Esophagus muscularis mucosa (tissue), 4 donors: ENCODE results near the gene POLA2. TPM values are rescaled to one million over a fixed set of nuclear protein-coding genes. Genes with fewer than 3 reads are reported as not detected.
"Not testable (repeated sequence)": the region's sequence is repeated elsewhere in the genome, so short reads cannot be mapped to it uniquely, and the experiment has no call there.

Source experiments
- DNase-seq: peaks from one replicate; pipeline ENCODE4 v3.0.0-alpha.2; 2017; ENCODE audit errors: extremely low spot score
- H3K27ac ChIP-seq, 4 donors: fragments of 200-600 bp; sonication (generic); replicated peaks in 1 of 4; 1 replicate in 3 of 4; 2 replicates in 1 of 4; pipeline ENCODE4 v1.5.1; 2016 to 2019; ENCODE audit warnings: mild to moderate bottlenecking in 1 of 4
- H3K27me3 ChIP-seq, 4 donors: fragments of 200-600 bp; sonication (generic); one replicate each; pipeline versions ENCODE4 v1.5.1 to v1.6.0; 2016 to 2019
- H3K36me3 ChIP-seq, 4 donors: fragments of 200-600 bp; sonication (generic); one replicate each; pipeline ENCODE4 v1.5.1; 2016 to 2019
- H3K4me1 ChIP-seq, 4 donors: fragments of 200-600 bp; sonication (generic); one replicate each; pipeline ENCODE4 v1.5.1; 2016 to 2019
- H3K4me3 ChIP-seq, 4 donors: fragments of 200-600 bp; sonication (generic); 1 replicate in 2 of 4; 2 replicates in 2 of 4; pipeline ENCODE4 v1.5.1; 2016 to 2019; ENCODE audit warnings: mild to moderate bottlenecking in 4 of 4, moderate library complexity in 1 of 4
- H3K9me3 ChIP-seq, 4 donors: fragments of 200-600 bp; sonication (generic); 1 replicate in 3 of 4; 2 replicates in 1 of 4; pipeline ENCODE4 v1.5.1; 2016 to 2019
- EP300 ChIP-seq: sonication (generic); formaldehyde crosslinking; IDR thresholded peaks from one replicate; pipeline ENCODE4 v1.6.1; 2017; ENCODE audit warnings: antibody characterized with exemption
- POLR2A ChIP-seq: fragments of 450-650 bp; IDR thresholded peaks from one replicate; pipeline ENCODE4 v1.6.1; 2017; ENCODE audit warnings: antibody characterized with exemption, moderate library complexity, mild to moderate bottlenecking, low read depth
- POLR2AphosphoS5 ChIP-seq, 2 donors: sonication (generic); formaldehyde crosslinking; IDR thresholded peaks; one replicate each; pipeline ENCODE4 v1.6.1; 2017; ENCODE audit warnings: antibody characterized with exemption in 2 of 2
- WGBS: methylation state at CpG from one replicate; pipeline ENCODE4 v1.1.5; 2018; 5-methylcytosine and 5-hydroxymethylcytosine counted together
- intact Hi-C: fragments of 100-400 bp; cut with DNase I; formaldehyde crosslinking; loops from one replicate; pipeline ENCODE4 v1.15.1; 2023
- total RNA-seq, 4 donors: library from RNA; depleted of rRNA; stranded (reverse); fragments of >200 nt; gene quantifications; one replicate each; pipeline versions ENCODE4 v1.1.0 to v1.2.1, GENCODE V29; 2016
- TF ChIP-seq, protein P1 (sequence below), 3 experiments: fragments of 200-600 bp in 2 of 3; fragments of 450-650 bp in 1 of 3; sonication (generic) in 2 of 3; IDR thresholded peaks; one replicate each; pipeline ENCODE4 v1.5.1; 2017 to 2019; ENCODE audit warnings: antibody characterized with exemption in 3 of 3, mild to moderate bottlenecking in 2 of 3, moderate library complexity in 1 of 3

Gene POLA2
- total RNA-seq, 4 donors from 2014 or later, result 14.7 to 26.6 (median 17.3) TPM

DNA sequence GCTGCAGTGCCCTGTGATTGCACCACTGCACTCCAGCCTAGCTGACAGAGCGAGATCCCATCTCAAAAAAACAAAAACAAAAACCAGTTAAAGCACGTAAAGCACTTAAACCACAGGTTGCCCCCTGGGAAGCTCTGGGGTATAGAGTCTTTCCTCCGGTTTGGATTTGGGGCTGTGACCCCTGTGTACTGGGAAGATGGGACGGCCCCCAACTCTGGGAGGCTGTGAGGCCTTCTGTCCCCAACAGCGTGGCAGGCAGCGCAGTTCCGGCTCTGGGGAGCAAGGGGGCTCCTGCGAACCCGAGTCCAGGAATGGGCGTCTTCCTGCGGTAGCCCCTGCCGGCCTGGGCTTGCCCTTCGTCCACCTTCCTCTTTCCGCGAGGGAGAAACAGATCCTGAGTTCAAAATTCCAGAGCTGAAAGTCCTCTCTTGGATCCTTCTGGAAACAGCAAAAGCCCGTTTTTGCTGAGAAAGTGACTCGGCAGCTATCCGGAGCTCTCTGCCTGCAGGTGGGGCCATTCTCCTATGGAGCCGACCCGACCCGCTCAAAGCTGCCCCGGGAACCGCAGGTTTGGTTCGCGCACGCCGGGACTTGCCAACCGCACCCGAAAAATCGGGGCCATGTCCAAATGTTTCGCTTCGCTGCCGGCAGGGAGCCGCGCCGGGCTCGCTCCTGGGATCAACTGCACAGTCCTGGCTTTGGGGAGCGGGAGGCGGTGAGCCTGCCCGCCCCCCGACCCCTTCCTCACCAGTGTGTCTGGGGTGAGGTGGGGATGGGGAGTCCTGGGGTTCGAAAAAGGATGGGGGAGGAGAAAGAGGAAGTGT lies 36.3 kb upstream of the POLA2 start:
- peak overlapping the region; percentile 38 to 58 (median 57) for H3K27ac ChIP-seq
- TF ChIP-seq POLR2AphosphoS5 (IDR thresholded peaks at IDR 0.05) (no peak), EP300 (no peak), POLR2A (no peak)
- TF ChIP-seq, protein P1, sequence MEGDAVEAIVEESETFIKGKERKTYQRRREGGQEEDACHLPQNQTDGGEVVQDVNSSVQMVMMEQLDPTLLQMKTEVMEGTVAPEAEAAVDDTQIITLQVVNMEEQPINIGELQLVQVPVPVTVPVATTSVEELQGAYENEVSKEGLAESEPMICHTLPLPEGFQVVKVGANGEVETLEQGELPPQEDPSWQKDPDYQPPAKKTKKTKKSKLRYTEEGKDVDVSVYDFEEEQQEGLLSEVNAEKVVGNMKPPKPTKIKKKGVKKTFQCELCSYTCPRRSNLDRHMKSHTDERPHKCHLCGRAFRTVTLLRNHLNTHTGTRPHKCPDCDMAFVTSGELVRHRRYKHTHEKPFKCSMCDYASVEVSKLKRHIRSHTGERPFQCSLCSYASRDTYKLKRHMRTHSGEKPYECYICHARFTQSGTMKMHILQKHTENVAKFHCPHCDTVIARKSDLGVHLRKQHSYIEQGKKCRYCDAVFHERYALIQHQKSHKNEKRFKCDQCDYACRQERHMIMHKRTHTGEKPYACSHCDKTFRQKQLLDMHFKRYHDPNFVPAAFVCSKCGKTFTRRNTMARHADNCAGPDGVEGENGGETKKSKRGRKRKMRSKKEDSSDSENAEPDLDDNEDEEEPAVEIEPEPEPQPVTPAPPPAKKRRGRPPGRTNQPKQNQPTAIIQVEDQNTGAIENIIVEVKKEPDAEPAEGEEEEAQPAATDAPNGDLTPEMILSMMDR (IDR thresholded peaks at IDR 0.05), result peak; percentile 33 to 61 (median 55)
- H3K36me3 ChIP-seq, result no peaks in the 10 kb centered on the region
- no peaks in the 10 kb centered on the region for H3K27me3 ChIP-seq
- H3K4me3 ChIP-seq, result peak overlapping the region; percentile 47 to 64 (median 50)
- WGBS, result 8% methylated on average over 37 of the region's 42 CpGs
- no peak for DNase-seq
- no peaks in the 10 kb centered on the region for H3K9me3 ChIP-seq
- intact Hi-C loops, result loop anchor here (5.0 kb wide), 1 partner anchor 42 kb away; no protein-coding TSS in a partner anchor
- peaks cover 14 to 20% (median 18%) of the 10 kb centered on the region in 4 donors for H3K4me1 ChIP-seq

GRCh38 chr11:65226103-65226442 lies 35.7 kb upstream of the POLA2 start:
- intact Hi-C loops, result loop anchor here (5.0 kb wide), 1 partner anchor 41 kb away; no protein-coding TSS in a partner anchor
- H3K27ac ChIP-seq, result peak overlapping the region; percentile 38 to 58 (median 57)
- peak overlapping the region; percentile 47 to 64 (median 50) for H3K4me3 ChIP-seq
- H3K27me3 ChIP-seq, result no peaks in the 10 kb centered on the region
- TF ChIP-seq, protein P1 (IDR thresholded peaks at IDR 0.05), result no peak
- TF ChIP-seq EP300 (no peak), POLR2A (no peak), POLR2AphosphoS5 (IDR thresholded peaks at IDR 0.05) (no peak)
- H3K36me3 ChIP-seq, result no peaks in the 10 kb centered on the region
- peaks cover 14 to 20% (median 18%) of the 10 kb centered on the region in 4 donors for H3K4me1 ChIP-seq
- H3K9me3 ChIP-seq, result no peaks in the 10 kb centered on the region
- 49% methylated on average over 7 of the region's 7 CpGs for WGBS
- no peak for DNase-seq

DNA sequence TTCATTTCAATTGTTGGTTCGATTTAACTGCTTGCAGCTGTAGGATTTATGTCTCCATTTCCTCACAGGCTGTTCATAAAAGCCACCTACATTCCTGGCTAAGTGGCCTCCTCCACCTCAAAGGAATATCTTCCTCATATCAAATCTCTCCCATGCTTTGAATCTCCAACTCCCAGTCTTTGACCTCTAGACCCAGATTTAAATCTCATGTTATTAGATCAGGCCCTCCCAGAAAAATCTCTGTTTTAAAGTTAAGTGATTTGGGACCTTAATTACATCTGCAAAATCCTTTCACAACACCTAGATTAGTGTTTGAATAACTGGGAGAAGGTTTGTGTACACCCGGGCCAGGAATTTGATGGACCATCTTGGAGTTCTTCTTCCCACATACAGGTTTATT lies 33.9 kb upstream of the POLA2 start:
- WGBS, result 79% methylated on average over 2 of the region's 2 CpGs
- Histone ChIP-seq H3K27me3 (no peaks in the 10 kb centered on the region), H3K9me3 (no peaks in the 10 kb centered on the region), H3K4me1 (peaks cover 14 to 20% (median 18%) of the 10 kb centered on the region in 4 donors), H3K27ac (no peak overlapping the region), H3K4me3 (no peak overlapping the region), H3K36me3 (no peaks in the 10 kb centered on the region)
- intact Hi-C loops, result loop anchor here (5.0 kb wide), 1 partner anchor 39 kb away; no protein-coding TSS in a partner anchor
- TF ChIP-seq POLR2A, result no peak
- TF ChIP-seq, protein P1 (IDR thresholded peaks at IDR 0.05), result no peak
- no peak for TF ChIP-seq EP300
- no peak for TF ChIP-seq POLR2AphosphoS5 (IDR thresholded peaks at IDR 0.05)
- DNase-seq, result no peak

DNA sequence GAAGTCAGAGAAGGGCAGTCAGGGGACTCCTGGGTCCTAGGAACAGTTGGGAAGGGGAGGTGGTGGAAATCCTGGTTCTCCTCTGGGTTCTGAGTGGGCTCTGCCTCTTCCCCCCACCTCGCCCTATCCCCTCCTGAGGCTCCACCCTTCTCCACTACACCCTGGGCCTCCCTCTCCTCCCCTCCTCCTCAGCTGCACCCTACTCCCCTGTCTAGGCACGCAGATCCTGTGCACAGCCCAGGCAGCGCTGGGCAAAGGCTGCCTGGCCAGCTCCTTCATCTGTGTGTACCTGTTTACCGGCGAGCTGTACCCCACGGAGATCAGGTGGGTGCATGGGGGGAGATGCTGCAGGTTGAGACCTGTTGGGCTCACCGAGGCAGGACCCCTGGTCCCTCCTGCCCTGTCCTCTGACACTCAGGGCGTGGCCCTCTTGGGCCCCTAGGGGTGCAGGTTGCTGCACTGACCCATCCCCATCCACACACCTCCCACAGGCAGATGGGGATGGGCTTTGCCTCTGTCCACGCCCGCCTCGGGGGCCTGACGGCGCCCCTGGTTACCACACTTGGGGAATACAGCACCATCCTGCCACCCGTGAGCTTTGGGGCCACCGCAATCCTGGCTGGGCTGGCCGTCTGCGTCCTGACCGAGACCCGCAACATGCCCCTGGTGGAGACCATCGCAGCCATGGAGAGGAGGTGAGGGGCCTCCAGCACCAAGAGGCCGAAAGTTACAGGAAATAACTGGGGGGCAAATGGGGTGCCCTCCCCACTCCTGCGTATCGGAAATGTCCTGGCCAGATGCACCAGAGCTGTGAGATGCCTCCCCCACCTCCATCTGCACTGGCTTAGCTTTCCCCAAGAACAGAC lies 25.3 kb upstream of the POLA2 start:
- 78% methylated on average over 19 of the region's 23 CpGs for WGBS
- H3K4me1 ChIP-seq, result no peaks in the 10 kb centered on the region
- TF ChIP-seq, protein P1 (IDR thresholded peaks at IDR 0.05), result no peak
- no peak for TF ChIP-seq POLR2AphosphoS5 (IDR thresholded peaks at IDR 0.05)
- TF ChIP-seq POLR2A, result no peak
- TF ChIP-seq EP300, result no peak
- no peak overlapping the region for H3K4me3 ChIP-seq
- no peaks in the 10 kb centered on the region for H3K27me3 ChIP-seq
- H3K27ac ChIP-seq, result no peak overlapping the region
- intact Hi-C loops, result no loop called here
- no peaks in the 10 kb centered on the region for H3K36me3 ChIP-seq
- no peaks in the 10 kb centered on the region for H3K9me3 ChIP-seq
- no peak for DNase-seq

- H3K27me3 ChIP-seq, H3K27ac ChIP-seq, H3K9me3 ChIP-seq, H3K36me3 ChIP-seq, H3K4me3 ChIP-seq, intact Hi-C loops, DNase-seq, H3K4me1 ChIP-seq: not testable (repeated sequence)
- 67% methylated on average over 6 of the region's 6 CpGs for WGBS
Measured at GRCh38 chr11:65238302-65238701, 23.5 kb upstream of the POLA2 start.
